ENCODE measurements around the gene FBN2.

The FBN2 gene

GRCh38 chr5:128263357-128263756 lies 274.7 kb downstream of the FBN2 start:
- TF ChIP-seq ZNF8 (CRISPR knock-in tag; IDR thresholded peaks at IDR 0.05): no peak
- TF ChIP-seq ZFP3 (CRISPR knock-in tag; IDR thresholded peaks at IDR 0.05): no peak
- no peak for TF ChIP-seq ARNTL (CRISPR knock-in tag; IDR thresholded peaks at IDR 0.05; ENCODE audit: borderline replicate concordance, low read depth)
- peak; percentile 16; the same call in 1 of the 3 replicates for ATAC-seq

GRCh38 chr5:128262911-128263310 lies 275.1 kb downstream of the FBN2 start:
- TF ChIP-seq PPARA (CRISPR knock-in tag; IDR thresholded peaks at IDR 0.05; ENCODE audit: borderline replicate concordance) (no peak), ZNF8 (CRISPR knock-in tag; IDR thresholded peaks at IDR 0.05) (no peak), TOX (CRISPR knock-in tag; IDR thresholded peaks at IDR 0.05; ENCODE audit: borderline replicate concordance) (no peak), BACH2 (CRISPR knock-in tag; IDR thresholded peaks at IDR 0.05; ENCODE audit: borderline replicate concordance) (no peak), ZNF70 (CRISPR knock-in tag; IDR thresholded peaks at IDR 0.05) (no peak), POU6F1 (CRISPR knock-in tag; IDR thresholded peaks at IDR 0.05; ENCODE audit: borderline replicate concordance, low read depth) (no peak), PATZ1 (CRISPR knock-in tag; IDR thresholded peaks at IDR 0.05; ENCODE audit: borderline replicate concordance) (no peak), CSDC2 (CRISPR knock-in tag; IDR thresholded peaks at IDR 0.05) (no peak), ZFP3 (CRISPR knock-in tag; IDR thresholded peaks at IDR 0.05) (no peak), OSR1 (CRISPR knock-in tag; IDR thresholded peaks at IDR 0.05) (no peak), CREB5 (CRISPR knock-in tag; IDR thresholded peaks at IDR 0.05; ENCODE audit: low read depth) (no peak), TSHZ2 (CRISPR knock-in tag; IDR thresholded peaks at IDR 0.05) (no peak), ZFP30 (CRISPR knock-in tag; IDR thresholded peaks at IDR 0.05) (no peak), ARNTL (CRISPR knock-in tag; IDR thresholded peaks at IDR 0.05; ENCODE audit: borderline replicate concordance, low read depth) (no peak)
- ATAC-seq: peak; percentile 24; the same call in 1 of the 3 replicates

- TF ChIP-seq ZC3H10 (CRISPR knock-in tag; IDR thresholded peaks at IDR 0.05): no peak
- no peak for ATAC-seq
Measured at GRCh38 chr5:128259607-128260021, 278.4 kb downstream of the FBN2 start.

- no peak for ATAC-seq
- no peak for TF ChIP-seq ZNF8 (CRISPR knock-in tag; IDR thresholded peaks at IDR 0.05)
- no peak for TF ChIP-seq CREB5 (CRISPR knock-in tag; IDR thresholded peaks at IDR 0.05; ENCODE audit: low read depth)
- no peak for TF ChIP-seq SNAI2 (CRISPR knock-in tag; IDR thresholded peaks at IDR 0.05)
- TF ChIP-seq CSRNP3 (CRISPR knock-in tag; IDR thresholded peaks at IDR 0.05): no peak
- no peak for TF ChIP-seq GLIS3 (CRISPR knock-in tag; IDR thresholded peaks at IDR 0.05)
- no peak for TF ChIP-seq TCF4 (CRISPR knock-in tag; IDR thresholded peaks at IDR 0.05; ENCODE audit: borderline replicate concordance)
- no peak for TF ChIP-seq PATZ1 (CRISPR knock-in tag; IDR thresholded peaks at IDR 0.05; ENCODE audit: borderline replicate concordance)
- TF ChIP-seq ZNF565 (CRISPR knock-in tag; conservative IDR thresholded peaks at IDR 0.05; ENCODE audit: low read depth): no peak
- TF ChIP-seq TOX (CRISPR knock-in tag; IDR thresholded peaks at IDR 0.05; ENCODE audit: borderline replicate concordance): no peak
- no peak for TF ChIP-seq RARB (CRISPR knock-in tag; IDR thresholded peaks at IDR 0.05)
- TF ChIP-seq ZFP30 (CRISPR knock-in tag; IDR thresholded peaks at IDR 0.05): no peak
- TF ChIP-seq ZNF70 (CRISPR knock-in tag; IDR thresholded peaks at IDR 0.05): no peak
- no peak for TF ChIP-seq ZFP3 (CRISPR knock-in tag; IDR thresholded peaks at IDR 0.05)
- TF ChIP-seq ESRRG (CRISPR knock-in tag; IDR thresholded peaks at IDR 0.05): no peak
- no peak for TF ChIP-seq ARNTL (CRISPR knock-in tag; IDR thresholded peaks at IDR 0.05; ENCODE audit: borderline replicate concordance, low read depth)
- TF ChIP-seq ISL1 (CRISPR knock-in tag; IDR thresholded peaks at IDR 0.05): no peak
Measured at GRCh38 chr5:128258372-128258771, 279.7 kb downstream of the FBN2 start.

Data from SK-N-SH treated with all-trans-retinoic acid at 6 μM for 48 hours (cell line).